SHP77 treated with DMSO at 0.1 percent for 48 hours (cell line): Measurements from ENCODE around the gene FRMPD2.
"Not testable (repeated sequence)": the region's sequence is repeated elsewhere in the genome, so short reads cannot be mapped to it uniquely, and the experiment has no call there.

Source experiments
- DNase-seq: peaks from one replicate; lab custom pipeline; 2025; lab: John Stamatoyannopoulos, UW

FRMPD2 gene

DNA sequence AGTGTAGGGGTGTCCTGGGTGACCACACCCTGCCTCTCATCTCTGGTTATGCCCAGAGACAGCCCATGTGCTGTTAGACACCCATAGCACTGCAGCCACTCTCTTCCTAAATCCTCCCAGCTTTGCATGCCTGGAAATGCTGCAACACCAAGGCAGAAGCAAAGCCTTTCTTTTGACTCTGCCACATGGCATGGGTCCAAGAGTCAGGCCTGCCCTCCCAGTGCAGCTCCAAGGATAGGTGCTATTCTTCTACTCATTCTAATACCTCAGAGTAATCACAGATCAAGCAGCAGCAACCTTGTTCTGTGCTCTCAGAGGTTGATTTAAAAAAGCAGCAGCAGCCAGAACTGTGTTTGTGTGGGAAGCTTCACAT lies 23.4 kb downstream of the FRMPD2 start:
- DNase-seq = no peak

GRCh38 chr10:48249763-48250351 lies 24.6 kb downstream of the FRMPD2 start:
- no peak for DNase-seq

DNA sequence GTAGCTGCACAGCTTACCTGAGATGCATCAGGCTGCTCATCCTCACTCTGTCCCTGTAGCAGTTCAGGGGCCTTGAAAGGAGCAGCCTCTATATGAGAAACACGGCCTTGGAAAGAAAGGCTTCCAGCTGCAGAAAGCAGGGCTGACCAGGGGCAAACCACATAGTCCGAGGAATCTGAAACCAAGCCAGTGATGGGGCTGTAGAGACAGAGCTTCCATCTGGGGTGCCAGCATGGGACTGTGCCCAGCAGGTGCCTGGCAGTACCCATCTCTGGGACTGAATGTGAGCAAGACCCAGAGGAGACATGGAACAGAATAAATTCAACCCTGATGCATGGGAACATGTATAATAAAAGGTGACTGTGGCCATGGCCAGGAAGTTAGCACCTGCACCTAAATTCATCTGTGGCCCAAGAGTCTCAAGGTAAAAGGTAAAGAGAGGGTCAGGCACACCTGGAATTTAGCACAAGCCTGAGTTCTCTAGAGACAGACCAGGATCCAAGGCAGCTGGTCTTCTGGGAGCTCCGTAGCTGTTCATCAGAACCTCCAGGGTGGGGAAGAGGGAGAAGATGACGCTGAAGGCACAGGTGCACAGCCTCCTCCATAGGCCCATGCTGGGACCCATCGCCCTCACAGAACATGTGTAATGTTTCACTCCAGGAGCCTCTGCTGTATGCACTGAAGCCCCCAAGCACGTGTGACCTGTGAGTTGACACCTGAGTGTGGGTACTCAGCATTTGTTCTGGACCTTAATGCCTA lies 25.3 kb downstream of the FRMPD2 start:
- no peak for DNase-seq

GRCh38 chr10:48248462-48248861 lies 26.0 kb downstream of the FRMPD2 start:
- no peak for DNase-seq

DNA sequence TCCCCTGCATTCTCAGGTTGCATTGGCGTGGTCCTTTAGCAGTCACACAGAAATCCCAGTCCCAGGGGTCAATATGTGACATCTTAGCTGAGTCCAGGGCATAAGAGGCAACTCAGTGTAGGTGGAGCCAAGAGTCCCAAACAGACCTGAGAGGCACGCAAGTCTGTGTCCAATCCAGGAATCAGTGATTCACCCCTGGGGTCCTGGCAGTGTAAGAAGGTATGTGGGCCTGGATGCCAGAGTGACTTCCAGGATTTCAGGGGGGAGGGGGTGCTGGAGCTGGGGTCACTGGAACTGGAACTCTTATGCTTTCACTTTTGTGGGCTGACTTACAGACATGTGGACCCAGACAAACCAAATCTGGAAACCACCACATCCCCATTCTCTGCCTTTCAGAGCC lies 26.8 kb downstream of the FRMPD2 start:
- DNase-seq = no peak

- DNase-seq = no peak
Measured at GRCh38 chr10:48246501-48246900, 28.0 kb downstream of the FRMPD2 start.

DNA sequence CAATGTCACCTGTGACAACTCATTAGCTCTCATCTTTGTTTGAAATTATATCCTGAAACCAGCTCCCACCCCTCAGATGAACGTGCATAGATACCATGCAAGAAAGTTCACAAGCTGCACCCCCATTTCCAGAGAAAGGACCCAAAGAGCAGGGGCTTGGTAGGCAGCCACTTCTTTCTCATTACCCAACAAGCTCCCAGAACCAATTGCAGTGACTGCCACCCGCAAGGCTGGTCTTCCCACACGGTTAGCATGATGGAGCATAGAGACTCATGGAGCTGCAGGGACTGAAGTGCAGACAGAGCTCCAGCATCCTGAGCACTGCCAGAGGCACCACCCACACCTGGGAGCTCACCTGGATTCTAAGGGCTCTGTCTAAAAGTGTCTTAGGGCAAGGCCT lies 28.5 kb downstream of the FRMPD2 start:
- DNase-seq = no peak

- not testable (repeated sequence) for DNase-seq
Measured at GRCh38 chr10:48243921-48244320, 30.6 kb downstream of the FRMPD2 start.

- DNase-seq = no peak
Measured at GRCh38 chr10:48243487-48243886, 31.0 kb downstream of the FRMPD2 start.

GRCh38 chr10:48242171-48242904 lies 32.2 kb downstream of the FRMPD2 start:
- DNase-seq = no peak

DNA sequence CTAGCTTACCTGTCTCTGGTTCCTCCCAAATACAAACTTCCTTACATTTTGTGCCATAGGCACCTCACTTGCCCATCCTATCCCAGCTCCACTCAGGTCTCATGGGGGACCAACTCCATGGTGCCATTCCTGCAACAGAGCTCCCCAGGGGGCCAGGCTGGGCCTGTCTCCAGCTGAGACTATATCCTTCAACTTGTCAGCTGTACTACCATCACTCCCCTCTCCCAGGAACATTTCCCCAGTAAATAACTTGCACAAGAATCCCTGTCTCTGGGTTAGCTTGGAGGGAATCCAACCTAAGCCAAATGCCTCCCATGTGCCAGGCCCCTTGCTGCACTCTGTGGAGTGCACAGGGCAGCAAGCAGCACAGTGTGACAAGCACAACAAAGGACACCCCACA lies 33.2 kb downstream of the FRMPD2 start:
- no peak for DNase-seq

DNA sequence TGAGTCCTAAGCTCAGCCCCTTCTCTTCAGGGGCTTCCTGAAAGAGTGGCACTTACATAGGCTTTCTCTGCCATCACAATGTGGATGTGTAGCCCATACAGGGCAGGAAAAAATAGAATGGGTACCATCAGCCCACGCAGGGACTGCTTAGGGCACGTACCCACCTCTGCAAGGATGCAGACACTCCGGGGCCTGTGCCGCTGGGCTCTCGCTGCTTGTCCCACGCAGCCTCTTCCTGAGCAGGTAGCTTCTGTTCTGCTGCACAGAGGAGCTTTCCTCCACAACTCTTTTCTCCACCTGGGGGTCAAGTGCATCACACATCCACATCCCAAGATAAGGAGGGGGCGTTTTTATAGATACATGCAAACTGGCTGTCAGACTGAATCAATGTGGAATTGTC lies 34.3 kb downstream of the FRMPD2 start:
- no peak for DNase-seq

GRCh38 chr10:48239618-48240017 lies 34.9 kb downstream of the FRMPD2 start:
- no peak for DNase-seq

- DNase-seq = no peak
Measured at GRCh38 chr10:48238826-48239520, 35.5 kb downstream of the FRMPD2 start.

GRCh38 chr10:48237259-48238250 lies 36.9 kb downstream of the FRMPD2 start:
- DNase-seq = no peak

- no peak for DNase-seq
Measured at GRCh38 chr10:48236199-48236621, 38.3 kb downstream of the FRMPD2 start.

GRCh38 chr10:48235501-48235900 lies 39.0 kb downstream of the FRMPD2 start:
- DNase-seq = no peak

DNA sequence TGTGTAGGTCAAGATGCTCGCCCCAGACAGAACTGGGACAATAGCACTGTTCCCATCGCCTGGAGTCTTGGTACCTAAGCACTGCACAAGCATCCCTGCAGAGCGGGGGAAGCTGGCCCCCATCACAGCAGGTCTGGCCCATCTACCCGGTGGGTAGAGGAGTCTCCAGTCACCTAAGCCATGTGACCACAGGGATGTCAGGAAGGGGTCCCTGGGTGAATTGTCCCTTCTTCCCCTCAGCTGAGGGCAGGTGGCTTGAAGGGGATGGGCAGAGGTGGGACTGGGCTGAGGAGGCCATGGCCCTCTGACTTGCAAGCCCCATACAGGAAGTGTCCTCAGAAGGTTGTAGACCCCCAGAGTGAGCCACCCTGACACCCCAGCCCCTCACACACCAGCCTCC lies 39.7 kb downstream of the FRMPD2 start:
- no peak for DNase-seq

DNA sequence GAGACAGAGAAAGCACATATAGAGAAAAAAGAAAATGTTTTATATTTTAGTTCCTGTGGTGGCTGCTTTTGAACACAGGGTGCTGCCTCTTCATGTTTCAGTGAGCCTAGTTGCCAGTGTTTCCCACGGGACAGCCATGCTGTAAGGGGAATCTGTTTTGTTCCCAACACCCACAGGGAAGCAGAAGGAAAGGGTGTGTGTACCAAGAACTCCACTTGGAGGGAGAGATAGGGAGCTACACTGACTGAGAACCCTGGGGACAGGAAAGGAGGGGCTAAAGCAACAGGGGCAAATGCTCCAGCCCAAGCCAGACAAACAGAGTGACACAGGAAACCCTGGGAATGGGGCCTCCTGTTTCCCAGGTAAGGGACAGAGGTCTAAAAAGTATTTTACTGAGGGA lies 40.2 kb downstream of the FRMPD2 start:
- no peak for DNase-seq

GRCh38 chr10:48233559-48234005 lies 40.9 kb downstream of the FRMPD2 start:
- no peak for DNase-seq

- DNase-seq = no peak
Measured at GRCh38 chr10:48232717-48233447, 41.6 kb downstream of the FRMPD2 start.
